Neuronal stem cell (in vitro differentiated cells): ENCODE measurements around the gene OCEL1.

Experiments
- DNase-seq: peaks from one replicate; pipeline ENCODE4 v3.0.0-alpha.2; 2013; ENCODE audit warnings: low spot score
- H2AFZ ChIP-seq: one replicate; pipeline ENCODE4 v1.6.1; 2013; ENCODE audit warnings: mild to moderate bottlenecking, low read length, inconsistent platforms
- H2AK5ac ChIP-seq: 2 replicates; pipeline ENCODE4 v1.6.1; 2013; ENCODE audit warnings: low read depth, mild to moderate bottlenecking, inconsistent platforms, low read length, moderate library complexity, mixed read lengths
- H2BK120ac ChIP-seq: 2 replicates; pipeline ENCODE4 v1.6.1; 2013; ENCODE audit warnings: low read depth, mild to moderate bottlenecking, inconsistent platforms, low read length, moderate library complexity, mixed read lengths
- H2BK12ac ChIP-seq: one replicate; pipeline ENCODE4 v1.6.1; 2013; ENCODE audit warnings: low read length, inconsistent platforms
- H2BK15ac ChIP-seq: 2 replicates; pipeline ENCODE4 v1.6.1; 2013; ENCODE audit warnings: mild to moderate bottlenecking, low read length, inconsistent platforms, mixed read lengths
- H2BK5ac ChIP-seq: one replicate; pipeline ENCODE4 v1.6.1; 2013; ENCODE audit warnings: inconsistent platforms, mild to moderate bottlenecking, low read length, moderate library complexity
- H3K14ac ChIP-seq: one replicate; pipeline ENCODE4 v1.6.1; 2013; ENCODE audit warnings: low read length, inconsistent platforms
- H3K18ac ChIP-seq: 2 replicates; pipeline ENCODE4 v1.6.1; 2013; ENCODE audit warnings: low read length, inconsistent platforms
- H3K23ac ChIP-seq: 2 replicates; pipeline ENCODE4 v1.6.1; 2013; ENCODE audit warnings: low read depth, mild to moderate bottlenecking, mixed read lengths, low read length, inconsistent platforms; ENCODE audit not compliant: poor library complexity
- H3K27ac ChIP-seq: replicated peaks from 3 replicates; pipeline ENCODE4 v1.5.1; 2013; ENCODE audit warnings: low read length, inconsistent platforms
- H3K27me3 ChIP-seq, 3 experiments: 2 replicates each; pipeline ENCODE4 v1.6.1; 2013; ENCODE audit warnings: low read length in 3 of 3, mild to moderate bottlenecking in 2 of 3, inconsistent platforms in 1 of 3, low read depth in 1 of 3, mixed read lengths in 1 of 3, moderate library complexity in 1 of 3; ENCODE audit not compliant: control insufficient read depth in 3 of 3, insufficient read depth in 3 of 3
- H3K36me3 ChIP-seq, 2 donors: replicated peaks in 1 of 2; 2 replicates each; pipeline ENCODE4 v1.6.1; 2013; ENCODE audit warnings: low read length in 2 of 2; ENCODE audit not compliant: control insufficient read depth in 2 of 2, insufficient read depth in 2 of 2
- H3K4ac ChIP-seq: 2 replicates; pipeline ENCODE4 v1.6.1; 2013; ENCODE audit warnings: inconsistent platforms, mild to moderate bottlenecking, low read length, moderate library complexity
- H3K4me1 ChIP-seq, 2 donors: 1 replicate in 1 of 2; 2 replicates in 1 of 2; pipeline ENCODE4 v1.6.1; 2013; ENCODE audit warnings: low read length in 2 of 2, low read depth in 1 of 2; ENCODE audit not compliant: control insufficient read depth in 2 of 2, insufficient read depth in 1 of 2
- H3K4me2 ChIP-seq: one replicate; pipeline ENCODE4 v1.6.1; 2013; ENCODE audit warnings: mild to moderate bottlenecking, low read length, inconsistent platforms; ENCODE audit not compliant: insufficient read depth, poor library complexity, severe bottlenecking
- H3K4me3 ChIP-seq, 2 donors: 2 replicates each; pipeline ENCODE4 v1.5.1; 2013; ENCODE audit warnings: low read length in 2 of 2, mild to moderate bottlenecking in 2 of 2, inconsistent platforms in 1 of 2, moderate library complexity in 1 of 2
- H3K79me1 ChIP-seq: one replicate; pipeline ENCODE4 v1.6.1; 2013; ENCODE audit warnings: low read depth, mild to moderate bottlenecking, inconsistent platforms, low read length, moderate library complexity
- H3K9ac ChIP-seq: one replicate; pipeline ENCODE4 v1.6.1; 2013; ENCODE audit warnings: mild to moderate bottlenecking, low read depth, low read length, inconsistent platforms; ENCODE audit not compliant: poor library complexity
- H3K9me3 ChIP-seq, 2 donors: replicated peaks in 1 of 2; 2 replicates each; pipeline versions ENCODE3 to v1.6.1; 2013; ENCODE audit warnings: low read length in 2 of 2, mild to moderate bottlenecking in 2 of 2, inconsistent platforms in 1 of 2, low read depth in 1 of 2, mixed read lengths in 1 of 2, moderate library complexity in 1 of 2; ENCODE audit not compliant: control insufficient read depth in 2 of 2, insufficient read depth in 1 of 2
- H4K8ac ChIP-seq: one replicate; pipeline ENCODE4 v1.6.1; 2013; ENCODE audit warnings: low read depth, mild to moderate bottlenecking, inconsistent platforms, low read length, moderate library complexity
- H4K91ac ChIP-seq: one replicate; pipeline ENCODE4 v1.6.1; 2013; ENCODE audit warnings: low read length, low read depth, mild to moderate bottlenecking, inconsistent platforms; ENCODE audit not compliant: poor library complexity
- whole genome bisulfite sequencing, 2 donors: extraction: QIAGEN DNeasy Blood & Tissue Kit; methylation state at CpG; one replicate each; pipeline ENCODE4 v1.1.7; 2013; ENCODE audit warnings: missing lambda C conversion rate in 2 of 2, mixed read lengths in 1 of 2; ENCODE audit not compliant: insufficient read length in 2 of 2, insufficient replicate concordance in 1 of 2; ENCODE audit errors: extremely low coverage in 2 of 2; 5-methylcytosine and 5-hydroxymethylcytosine counted together

The OCEL1 gene

GRCh38 chr19:17237747-17238706, 12.0 kb downstream of the OCEL1 start:
- H3K79me1 ChIP-seq, result peaks cover 21% of the 10 kb centered on the region
- no peaks in the 10 kb centered on the region for H3K27me3 ChIP-seq
- H2AFZ ChIP-seq, result no peak overlapping the region
- no peak overlapping the region for H2BK5ac ChIP-seq
- no CpG with 5 or more reads among the region's 13 CpGs for WGBS, 2 donors
- no peak overlapping the region for H3K4me3 ChIP-seq
- no peak overlapping the region for H2BK15ac ChIP-seq
- no peak overlapping the region for H3K14ac ChIP-seq
- H3K4me2 ChIP-seq, result no peak overlapping the region
- DNase-seq, result no peak
- no peak overlapping the region for H2BK120ac ChIP-seq
- H3K9ac ChIP-seq, result no peak overlapping the region
- no peak overlapping the region for H3K23ac ChIP-seq
- H3K18ac ChIP-seq, result no peak overlapping the region
- H4K8ac ChIP-seq, result no peak overlapping the region
- no peak overlapping the region for H3K27ac ChIP-seq
- H2BK12ac ChIP-seq, result no peak overlapping the region
- no peaks in the 10 kb centered on the region for H3K9me3 ChIP-seq
- H3K36me3 ChIP-seq, result peaks cover 9 to 65% of the 10 kb centered on the region in 2 donors
- H3K4ac ChIP-seq, result no peak overlapping the region
- H3K4me1 ChIP-seq, result peaks cover 15 to 20% of the 10 kb centered on the region in 2 donors
- H4K91ac ChIP-seq, result no peak overlapping the region
- H2AK5ac ChIP-seq, result no peak overlapping the region

GRCh38 chr19:17240062-17240752, 14.2 kb downstream of the OCEL1 start:
- Histone ChIP-seq H3K14ac (peak overlapping the region; percentile 38), H3K4me2 (no peak overlapping the region), H3K79me1 (peaks cover 21% of the 10 kb centered on the region), H3K27ac (no peak overlapping the region), H3K27me3 (no peaks in the 10 kb centered on the region), H2BK120ac (no peak overlapping the region), H3K9me3 (no peaks in the 10 kb centered on the region), H3K18ac (peak overlapping the region; percentile 57), H2BK15ac (no peak overlapping the region), H3K23ac (no peak overlapping the region), H3K9ac (no peak overlapping the region), H3K36me3 (peaks cover 6 to 46% of the 10 kb centered on the region in 2 donors), H4K91ac (no peak overlapping the region), H3K4me3 (no peak overlapping the region), H4K8ac (no peak overlapping the region), H3K4me1 (peaks cover 13 to 26% of the 10 kb centered on the region in 2 donors), H2BK5ac (no peak overlapping the region), H3K4ac (no peak overlapping the region), H2BK12ac (no peak overlapping the region), H2AK5ac (peak overlapping the region; percentile 75), H2AFZ (no peak overlapping the region)
- DNase-seq, result no peak
- WGBS, 2 donors, result no CpG with 5 or more reads among the region's 24 CpGs

- Histone ChIP-seq H3K4me3 (no peak overlapping the region), H2AFZ (no peak overlapping the region), H3K18ac (no peak overlapping the region), H3K27me3 (no peaks in the 10 kb centered on the region), H3K14ac (no peak overlapping the region), H3K4ac (no peak overlapping the region), H3K9me3 (no peaks in the 10 kb centered on the region), H2BK12ac (no peak overlapping the region), H3K79me1 (peaks cover 16% of the 10 kb centered on the region), H4K8ac (no peak overlapping the region), H2BK5ac (no peak overlapping the region), H3K4me1 (peaks cover 13 to 26% of the 10 kb centered on the region in 2 donors), H2BK15ac (no peak overlapping the region), H3K36me3 (peaks cover 6 to 42% of the 10 kb centered on the region in 2 donors), H3K23ac (no peak overlapping the region), H3K27ac (no peak overlapping the region), H3K4me2 (no peak overlapping the region), H3K9ac (no peak overlapping the region), H2AK5ac (peak overlapping the region; percentile 75), H4K91ac (no peak overlapping the region), H2BK120ac (no peak overlapping the region)
- no CpG with 5 or more reads among the region's 6 CpGs for WGBS, 2 donors
- DNase-seq, result no peak
These were observed 14.9 kb downstream of the OCEL1 start for GRCh38 chr19:17240826-17241399.
